Measurements from ENCODE around the gene LRRC32.
A peak's percentile ranks its signal among the peaks of the same experiment; 100 is the strongest.

LRRC32 gene

GRCh38 chr11:76662656-76663485 is 7.7 kb downstream of the LRRC32 start:
- DNase-seq, result no peak

GRCh38 chr11:76661834-76662434 is 8.6 kb downstream of the LRRC32 start:
- no peak for DNase-seq

- DNase-seq, result no peak
These were observed 9.2 kb downstream of the LRRC32 start for GRCh38 chr11:76661306-76661751.

GRCh38 chr11:76660533-76661305 is 9.8 kb downstream of the LRRC32 start:
- DNase-seq, result no peak

GRCh38 chr11:76659672-76660532 is 10.6 kb downstream of the LRRC32 start:
- DNase-seq, result no peak

GRCh38 chr11:76658651-76659650 is 11.6 kb downstream of the LRRC32 start:
- no peak for DNase-seq

GRCh38 chr11:76658231-76658630 is 12.3 kb downstream of the LRRC32 start:
- DNase-seq, result no peak

- DNase-seq, result no peak
These were observed 13.1 kb downstream of the LRRC32 start for GRCh38 chr11:76657187-76658170.

- no peak for DNase-seq
These were observed 13.9 kb downstream of the LRRC32 start for GRCh38 chr11:76656571-76657081.

- DNase-seq, result no peak
These were observed 14.5 kb downstream of the LRRC32 start for GRCh38 chr11:76656050-76656531.

- DNase-seq, result no peak
These were observed 15.0 kb downstream of the LRRC32 start for GRCh38 chr11:76655501-76656049.

- no peak for DNase-seq
These were observed 15.6 kb downstream of the LRRC32 start for GRCh38 chr11:76654980-76655379.

- DNase-seq, result no peak
These were observed 16.2 kb downstream of the LRRC32 start for GRCh38 chr11:76654298-76654851.

GRCh38 chr11:76653674-76654284 is 16.8 kb downstream of the LRRC32 start:
- no peak for DNase-seq

- DNase-seq, result no peak
These were observed 17.4 kb downstream of the LRRC32 start for GRCh38 chr11:76653012-76653673.

- no peak for DNase-seq
These were observed 20.6 kb downstream of the LRRC32 start for GRCh38 chr11:76649851-76650372.

- peak; percentile 17 for DNase-seq
These were observed 21.5 kb downstream of the LRRC32 start for GRCh38 chr11:76649011-76649410.

GRCh38 chr11:76648061-76648460 is 22.5 kb downstream of the LRRC32 start:
- DNase-seq, result no peak

Measured in NCI-H226 (cell line).